Adipocyte (in vitro differentiated cells): ENCODE data around the gene TUBB.

ENCODE experiments used
- DNase-seq: peaks from one replicate; pipeline ENCODE4 v3.0.0-alpha.2; 2015; ENCODE audit warnings: low read depth
- H3K27me3 ChIP-seq: replicated peaks from 2 replicates; pipeline ENCODE4 v1.7.0; 2013; ENCODE audit warnings: mild to moderate bottlenecking, low read length, moderate library complexity; ENCODE audit not compliant: control insufficient read depth, insufficient read depth
- H3K36me3 ChIP-seq: 2 replicates; pipeline ENCODE4 v1.7.0; 2013; ENCODE audit warnings: low read length, mild to moderate bottlenecking, moderate library complexity; ENCODE audit not compliant: control insufficient read depth, insufficient read depth, severe bottlenecking
- H3K4me1 ChIP-seq: 2 replicates; pipeline ENCODE4 v1.7.0; 2013; ENCODE audit warnings: mild to moderate bottlenecking, low read length, moderate library complexity; ENCODE audit not compliant: control insufficient read depth, insufficient read depth
- H3K4me3 ChIP-seq: 2 replicates; pipeline ENCODE4 v1.7.0; 2013; ENCODE audit warnings: mild to moderate bottlenecking, low read length, moderate library complexity
- H3K9ac ChIP-seq: 2 replicates; pipeline ENCODE4 v1.7.0; 2013; ENCODE audit warnings: mild to moderate bottlenecking, low read length, moderate library complexity
- H3K9me3 ChIP-seq: 2 replicates; pipeline ENCODE4 v1.7.0; 2013; ENCODE audit warnings: mild to moderate bottlenecking, low read length, moderate library complexity; ENCODE audit not compliant: control insufficient read depth

Gene TUBB

DNA sequence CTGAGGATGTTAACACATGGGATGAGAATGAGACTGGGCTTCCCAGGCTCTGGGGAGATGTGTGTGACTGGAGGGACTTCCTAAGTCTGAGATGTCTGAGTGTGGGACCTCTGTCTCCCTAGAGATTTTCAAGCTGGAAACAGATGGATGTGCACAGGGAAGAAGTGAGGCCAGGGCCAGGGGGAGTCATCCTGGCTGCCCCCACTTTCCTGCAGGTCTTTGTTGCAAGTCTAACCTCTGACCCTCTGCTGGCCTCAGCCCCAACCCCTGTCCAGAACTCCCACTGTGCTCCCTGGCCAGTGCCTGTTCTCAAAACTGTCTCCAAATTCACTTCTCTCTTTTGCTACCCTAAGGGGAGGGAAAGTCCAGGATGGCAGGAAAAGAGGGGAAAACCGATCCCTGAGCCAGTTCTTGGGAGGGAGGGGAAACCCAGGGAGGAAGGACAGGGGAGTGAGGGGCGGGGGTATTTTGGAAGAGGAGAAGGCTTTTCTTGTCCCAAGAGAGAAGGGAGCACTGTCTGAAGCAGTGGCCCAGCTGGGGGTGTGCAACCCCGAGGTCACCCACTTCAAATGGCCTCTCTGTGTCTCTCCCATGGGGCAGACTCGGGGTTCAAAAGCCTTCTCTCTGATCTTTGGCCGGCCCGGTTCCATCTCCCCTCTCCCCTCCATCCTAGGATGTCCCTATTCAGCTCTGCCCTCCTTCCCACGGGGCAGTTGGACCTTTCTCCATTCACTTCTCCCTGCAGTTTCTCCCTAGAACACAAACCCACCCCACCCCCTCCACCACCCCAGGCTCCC, 36.8 kb upstream of the TUBB start:
- peak overlapping the region; percentile 94 for H3K9ac ChIP-seq
- peaks cover 61% of the 10 kb centered on the region for H3K4me1 ChIP-seq
- DNase-seq, result peak; percentile 18
- peak overlapping the region; percentile 97 for H3K4me3 ChIP-seq
- H3K27me3 ChIP-seq, result no peaks in the 10 kb centered on the region
- peaks cover 21% of the 10 kb centered on the region for H3K36me3 ChIP-seq
- H3K9me3 ChIP-seq, result no peaks in the 10 kb centered on the region

GRCh38 chr6:30683980-30684338, 36.2 kb upstream of the TUBB start:
- Histone ChIP-seq H3K9me3 (no peaks in the 10 kb centered on the region), H3K9ac (peak overlapping the region; percentile 94), H3K27me3 (no peaks in the 10 kb centered on the region), H3K4me3 (peak overlapping the region; percentile 97), H3K4me1 (peaks cover 59% of the 10 kb centered on the region), H3K36me3 (peaks cover 16% of the 10 kb centered on the region)
- DNase-seq, result peak; percentile 22

GRCh38 chr6:30684386-30685156, 35.6 kb upstream of the TUBB start:
- Histone ChIP-seq H3K27me3 (no peaks in the 10 kb centered on the region), H3K9ac (peak overlapping the region; percentile 94), H3K36me3 (peaks cover 14% of the 10 kb centered on the region), H3K4me1 (peaks cover 57% of the 10 kb centered on the region), H3K4me3 (peak overlapping the region; percentile 97), H3K9me3 (no peaks in the 10 kb centered on the region)
- DNase-seq, result peak; percentile 41

DNA sequence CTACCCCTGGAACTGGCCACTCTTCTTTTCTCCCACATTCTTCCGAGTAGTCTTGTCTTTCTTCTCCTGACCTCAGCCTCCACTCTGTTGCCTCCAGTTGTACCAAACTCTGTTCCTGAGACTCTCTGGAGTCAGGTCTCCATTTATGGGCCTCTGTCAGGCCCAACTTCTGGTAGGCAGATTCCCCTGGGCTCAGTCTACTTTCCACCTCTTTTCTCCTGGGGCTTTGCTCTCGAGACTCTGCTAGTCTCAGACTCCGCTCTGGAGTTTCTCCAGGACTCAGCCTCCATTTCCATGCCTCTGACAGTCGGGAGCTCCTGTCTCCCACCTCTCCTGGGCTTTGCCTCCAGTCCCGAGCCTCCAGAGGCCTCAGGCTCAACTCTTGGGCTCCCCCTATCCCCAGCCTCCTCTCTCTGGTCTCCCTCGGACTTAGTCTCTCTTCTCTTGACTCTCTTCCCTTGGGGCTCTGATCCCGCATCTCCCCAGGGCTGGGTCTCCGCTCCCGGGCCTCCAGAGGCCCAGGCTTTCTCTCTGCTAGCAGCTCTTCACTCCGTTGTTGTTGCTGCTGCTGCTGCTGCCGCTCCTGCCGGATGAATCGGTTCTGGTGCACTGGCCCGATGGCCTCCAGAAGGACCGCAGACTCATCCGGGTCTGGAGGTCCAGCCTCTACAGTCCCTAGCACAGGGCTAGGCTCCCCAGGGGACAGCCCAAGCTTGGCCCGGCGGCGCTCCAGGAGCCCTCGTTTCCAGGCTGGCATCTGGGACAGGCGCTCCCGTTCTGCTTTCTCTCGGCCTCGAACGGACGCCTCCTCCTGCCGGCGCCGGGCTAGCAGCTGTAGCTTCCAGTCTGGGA, 34.8 kb upstream of the TUBB start:
- H3K4me1 ChIP-seq, result peaks cover 49% of the 10 kb centered on the region
- peak; percentile 57 for DNase-seq

DNA sequence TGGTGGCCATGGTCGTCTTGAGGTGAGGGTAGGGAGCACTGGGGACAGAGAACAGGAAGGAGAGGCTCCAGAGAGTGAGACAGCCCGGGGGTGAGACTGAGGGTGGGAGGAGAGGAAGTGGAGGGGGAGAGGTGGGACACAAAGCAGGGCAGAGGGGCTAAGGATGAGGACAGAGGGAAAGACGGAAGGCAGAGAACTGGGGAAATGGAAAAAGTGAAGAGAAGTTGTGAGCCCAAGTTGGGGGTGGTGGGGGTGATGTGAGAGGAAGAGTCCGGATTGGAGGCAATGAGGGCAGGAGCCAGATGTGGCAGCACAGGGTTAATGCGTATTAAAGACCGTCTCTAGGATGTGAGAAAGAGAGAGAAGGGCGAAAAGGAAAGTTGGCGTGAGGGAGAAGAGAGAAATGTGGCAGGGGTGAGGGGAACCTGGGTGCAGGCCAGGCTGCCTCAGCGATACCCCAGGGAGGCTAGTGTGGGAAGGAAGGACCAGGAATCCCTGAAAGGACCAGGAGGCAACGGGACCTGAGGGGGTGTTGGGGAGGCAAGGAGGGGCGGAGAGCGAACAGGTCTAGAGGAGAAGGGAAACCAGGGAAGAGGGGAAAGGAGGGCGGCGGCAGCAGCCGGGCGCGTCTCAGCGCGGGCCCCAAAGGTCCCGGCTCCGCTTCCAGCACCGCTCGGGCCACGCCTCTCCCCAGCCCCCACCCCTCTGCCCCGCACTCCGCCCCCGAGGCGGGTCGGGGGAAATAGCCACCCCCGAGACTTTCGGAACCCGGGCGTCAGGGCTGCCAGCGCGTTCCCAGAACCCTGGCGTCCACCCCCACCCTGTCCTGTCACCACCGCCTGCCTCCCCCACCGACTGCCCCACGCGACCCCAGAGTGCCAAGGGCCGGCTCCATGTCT, 33.9 kb upstream of the TUBB start, which contains the start of gene PPP1R18:
Gene PPP1R18 (minus strand): TSS at position 637 of the 899 bp plus-strand sequence. CDS start 627 bp downstream, at position 10.
- peak within 1 kb of the TSS; percentile 94 for H3K9ac ChIP-seq
- peak within 1 kb of the TSS; percentile 97 for H3K4me3 ChIP-seq
- peaks cover 45% of the 10 kb centered on the region for H3K4me1 ChIP-seq
- H3K36me3 ChIP-seq, result peaks cover under 1% of the 10 kb centered on the region
- no peaks in the 10 kb centered on the region for H3K27me3 ChIP-seq
- DNase-seq, result peak; percentile 89
- no peaks in the 10 kb centered on the region for H3K9me3 ChIP-seq

More for the DNA sequence above, 34.8 kb upstream of the TUBB start:
- H3K4me3 ChIP-seq, result peak overlapping the region; percentile 97
- peak overlapping the region; percentile 94 for H3K9ac ChIP-seq
- no peaks in the 10 kb centered on the region for H3K27me3 ChIP-seq
- no peaks in the 10 kb centered on the region for H3K9me3 ChIP-seq
- H3K36me3 ChIP-seq, result peaks cover 8% of the 10 kb centered on the region

DNA sequence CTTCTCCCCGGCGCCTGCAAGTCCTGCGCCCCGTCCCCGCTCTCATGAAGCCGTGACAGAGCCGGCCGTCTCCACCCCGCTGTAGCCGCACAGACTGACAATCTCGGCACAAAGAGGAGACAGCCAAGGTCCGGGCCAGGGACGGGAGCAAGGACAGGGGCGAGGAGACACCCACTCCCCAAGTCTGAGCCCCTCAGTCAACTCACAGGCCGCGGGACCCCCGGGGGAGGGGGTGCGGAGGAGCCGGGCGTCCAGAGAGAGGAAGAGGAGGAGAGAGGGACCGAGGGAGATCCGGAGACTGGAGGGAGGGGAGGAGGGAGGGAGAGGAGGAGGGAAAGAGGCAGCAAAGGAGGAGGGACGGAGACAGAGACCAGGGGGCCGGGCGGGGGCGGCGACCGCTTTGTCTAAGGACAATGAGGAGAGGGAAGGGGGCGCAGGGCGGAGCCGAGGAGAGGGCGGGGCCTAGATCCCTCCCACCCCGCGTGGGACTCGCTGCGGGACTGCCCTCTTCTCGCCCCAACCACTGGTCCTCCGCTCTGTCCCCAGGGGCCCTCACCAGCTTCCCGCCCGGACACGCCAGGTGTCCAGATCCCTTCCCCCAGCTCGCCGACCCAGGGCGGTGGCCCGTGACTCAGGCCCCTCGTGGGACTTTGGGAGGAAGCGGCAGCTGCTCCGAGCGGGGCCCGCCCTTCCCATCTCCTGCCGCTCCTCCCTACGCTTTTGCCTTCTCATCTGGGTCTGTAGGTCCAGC, 33.1 kb upstream of the TUBB start:
- no peaks in the 10 kb centered on the region for H3K36me3 ChIP-seq
- peak overlapping the region; percentile 94 for H3K9ac ChIP-seq
- DNase-seq, result peak; percentile 96
- no peaks in the 10 kb centered on the region for H3K27me3 ChIP-seq
- H3K4me3 ChIP-seq, result peak overlapping the region; percentile 97
- no peaks in the 10 kb centered on the region for H3K9me3 ChIP-seq
- peaks cover 41% of the 10 kb centered on the region for H3K4me1 ChIP-seq

GRCh38 chr6:30687659-30688431, 32.3 kb upstream of the TUBB start:
- H3K9ac ChIP-seq, result peak overlapping the region; percentile 94
- peaks cover 33% of the 10 kb centered on the region for H3K4me1 ChIP-seq
- no peaks in the 10 kb centered on the region for H3K36me3 ChIP-seq
- peak; percentile 77 for DNase-seq
- no peaks in the 10 kb centered on the region for H3K9me3 ChIP-seq
- no peaks in the 10 kb centered on the region for H3K27me3 ChIP-seq
- peak overlapping the region; percentile 97 for H3K4me3 ChIP-seq

DNA sequence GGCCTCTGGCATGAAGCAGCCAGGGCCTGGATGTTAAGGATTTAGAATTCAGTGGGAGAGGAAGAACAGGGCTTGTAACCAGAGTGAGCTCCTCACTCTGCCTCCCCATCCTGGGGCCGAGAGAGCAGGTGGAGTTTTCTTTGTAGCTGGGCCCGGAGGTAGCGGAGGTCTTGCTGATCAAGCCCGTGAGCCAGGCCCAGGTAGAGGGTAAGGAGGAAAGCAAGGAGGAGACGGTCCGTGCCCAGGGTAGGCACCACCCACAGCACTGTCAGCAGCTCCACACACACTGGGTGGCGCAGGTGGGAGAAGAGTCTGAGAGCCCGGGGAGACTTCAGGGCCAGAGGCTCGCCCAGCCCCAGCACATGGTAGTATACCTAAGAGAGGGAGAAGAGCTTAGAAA, 31.6 kb upstream of the TUBB start:
- H3K4me1 ChIP-seq, result peaks cover 26% of the 10 kb centered on the region
- no peaks in the 10 kb centered on the region for H3K36me3 ChIP-seq
- H3K9me3 ChIP-seq, result no peaks in the 10 kb centered on the region
- peak overlapping the region; percentile 94 for H3K9ac ChIP-seq
- no peak for DNase-seq
- no peaks in the 10 kb centered on the region for H3K27me3 ChIP-seq
- H3K4me3 ChIP-seq, result peak overlapping the region; percentile 97

- Histone ChIP-seq H3K9ac (no peak overlapping the region), H3K4me1 (peaks cover 26% of the 10 kb centered on the region), H3K9me3 (no peaks in the 10 kb centered on the region), H3K4me3 (no peak overlapping the region), H3K27me3 (no peaks in the 10 kb centered on the region), H3K36me3 (no peaks in the 10 kb centered on the region)
- DNase-seq, result no peak
Measured at GRCh38 chr6:30689022-30689865, 30.9 kb upstream of the TUBB start.
